Fibroblast of lung (primary cell): ENCODE results near the gene TRRAP.
A peak's percentile ranks its signal among the peaks of the same experiment; 100 is the strongest.

ENCODE experiments used
- EZH2 ChIP-seq: IDR thresholded peaks from 2 replicates; pipeline ENCODE4 v1.5.1; 2012; ENCODE audit warnings: low read length, control low read depth, mild to moderate bottlenecking; ENCODE audit errors: missing control alignments
- TF ChIP-seq, protein P1 (sequence below), 2 donors: IDR thresholded peaks in 1 of 2; conservative IDR thresholded peaks in 1 of 2; 1 replicate in 1 of 2; 2 replicates in 1 of 2; pipeline ENCODE4 v1.5.1; 2011 to 2012; ENCODE audit warnings: low read length in 2 of 2, control low read depth in 1 of 2, inconsistent platforms in 1 of 2, low read depth in 1 of 2, mild to moderate bottlenecking in 1 of 2

DNA sequence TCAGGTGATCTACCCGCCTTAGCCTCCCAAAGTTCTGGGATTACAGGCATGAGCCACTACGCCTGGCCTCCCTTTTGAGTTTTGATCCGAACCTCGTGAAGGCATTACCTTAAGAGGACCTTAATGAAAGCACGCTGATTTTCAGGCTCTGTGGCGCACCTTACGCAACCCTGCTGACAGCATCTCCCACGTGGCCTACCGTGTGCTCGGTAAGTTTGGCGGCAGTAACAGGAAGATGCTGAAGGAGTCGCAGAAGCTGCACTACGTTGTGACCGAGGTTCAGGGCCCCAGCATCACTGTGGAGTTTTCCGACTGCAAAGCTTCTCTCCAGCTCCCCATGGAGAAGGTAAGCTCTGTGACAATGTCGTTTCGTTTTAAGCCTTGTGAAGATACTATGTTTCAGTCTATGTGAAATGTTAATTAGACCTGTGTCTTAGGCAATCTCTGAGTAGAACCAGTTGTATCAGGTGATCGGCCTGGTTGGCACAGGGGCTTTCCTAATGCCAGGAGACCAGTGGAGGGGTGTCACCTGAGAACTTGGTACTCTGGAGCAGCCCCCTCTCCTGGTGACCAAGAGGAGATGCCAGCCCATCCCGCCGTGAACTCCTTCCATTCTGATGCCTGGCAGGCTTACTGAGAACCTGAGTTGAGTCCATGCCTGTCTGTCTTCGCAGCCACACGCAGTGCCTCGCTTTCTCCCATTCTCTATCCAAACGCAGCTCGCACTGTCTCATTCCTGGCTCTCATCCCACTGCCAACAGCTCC is 43.5 kb downstream of the TRRAP start:
- TF ChIP-seq, protein P1, sequence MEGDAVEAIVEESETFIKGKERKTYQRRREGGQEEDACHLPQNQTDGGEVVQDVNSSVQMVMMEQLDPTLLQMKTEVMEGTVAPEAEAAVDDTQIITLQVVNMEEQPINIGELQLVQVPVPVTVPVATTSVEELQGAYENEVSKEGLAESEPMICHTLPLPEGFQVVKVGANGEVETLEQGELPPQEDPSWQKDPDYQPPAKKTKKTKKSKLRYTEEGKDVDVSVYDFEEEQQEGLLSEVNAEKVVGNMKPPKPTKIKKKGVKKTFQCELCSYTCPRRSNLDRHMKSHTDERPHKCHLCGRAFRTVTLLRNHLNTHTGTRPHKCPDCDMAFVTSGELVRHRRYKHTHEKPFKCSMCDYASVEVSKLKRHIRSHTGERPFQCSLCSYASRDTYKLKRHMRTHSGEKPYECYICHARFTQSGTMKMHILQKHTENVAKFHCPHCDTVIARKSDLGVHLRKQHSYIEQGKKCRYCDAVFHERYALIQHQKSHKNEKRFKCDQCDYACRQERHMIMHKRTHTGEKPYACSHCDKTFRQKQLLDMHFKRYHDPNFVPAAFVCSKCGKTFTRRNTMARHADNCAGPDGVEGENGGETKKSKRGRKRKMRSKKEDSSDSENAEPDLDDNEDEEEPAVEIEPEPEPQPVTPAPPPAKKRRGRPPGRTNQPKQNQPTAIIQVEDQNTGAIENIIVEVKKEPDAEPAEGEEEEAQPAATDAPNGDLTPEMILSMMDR (conservative IDR thresholded peaks at IDR 0.05 in 1 of 2, IDR thresholded peaks at IDR 0.05 in 1 of 2; ENCODE audit: low read depth in 1 of 2, low read length in 2 of 2): peak in 1 of 2 donors; percentile 18
- no peak for TF ChIP-seq EZH2
